Naive thymus-derived CD4-positive, alpha-beta T cell (primary cell): Measurements from ENCODE around the gene DMAC1. TPM values are rescaled to one million over a fixed set of nuclear protein-coding genes. Genes with fewer than 3 reads are reported as not detected.

ENCODE experiments used
- ATAC-seq: fragments of 150-1000 bp; cut with Tn5 transposase; 2 replicates; pipeline ENCODE4 v1.10.0; 2021; ENCODE audit warnings: mild to moderate bottlenecking, moderate library complexity
- CTCF ChIA-PET: fragments of 350-600 bp; sonication (Branson Sonifier 250); formaldehyde crosslinking; loops from one replicate; lab custom pipeline; 2021; ENCODE audit warnings: antibody characterized with exemption; lab: Charles Lee
- POLR2A ChIA-PET: fragments of 350-600 bp; sonication (Branson Sonifier 250); formaldehyde crosslinking; loops from one replicate; lab custom pipeline; 2021; ENCODE audit warnings: antibody characterized with exemption, inconsistent platforms; lab: Charles Lee
- DNase-seq, 9 donors: peaks; one replicate each; pipeline versions ENCODE4 v3.0.0 to v3.0.0-alpha.2; 2020 to 2022; ENCODE audit warnings: mixed read lengths in 1 of 9
- H3K27ac ChIP-seq: one replicate; pipeline ENCODE4 v1.7.0; 2013; ENCODE audit warnings: mild to moderate bottlenecking, low read depth, low read length, moderate library complexity
- H3K27me3 ChIP-seq, 2 donors: one replicate each; pipeline ENCODE4 v1.7.0; 2013; ENCODE audit warnings: low read length in 2 of 2, mild to moderate bottlenecking in 2 of 2, moderate library complexity in 2 of 2; ENCODE audit not compliant: control insufficient read depth in 2 of 2, insufficient read depth in 2 of 2
- H3K36me3 ChIP-seq, 3 experiments: 1 replicate in 2 of 3; 2 replicates in 1 of 3; pipeline ENCODE4 v1.7.0; 2013; ENCODE audit warnings: low read length in 3 of 3, mild to moderate bottlenecking in 3 of 3, moderate library complexity in 1 of 3; ENCODE audit not compliant: insufficient read depth in 3 of 3, control insufficient read depth in 2 of 3
- H3K4me1 ChIP-seq, 2 donors: one replicate each; pipeline ENCODE4 v1.7.0; 2013; ENCODE audit warnings: low read length in 2 of 2, mild to moderate bottlenecking in 2 of 2, moderate library complexity in 1 of 2; ENCODE audit not compliant: control insufficient read depth in 2 of 2, insufficient read depth in 2 of 2
- H3K4me3 ChIP-seq: 2 replicates; pipeline ENCODE4 v1.7.0; 2013; ENCODE audit warnings: mild to moderate bottlenecking, low read length
- H3K9me3 ChIP-seq, 3 experiments: 1 replicate in 2 of 3; 2 replicates in 1 of 3; pipeline ENCODE4 v1.7.0; 2013; ENCODE audit warnings: low read length in 3 of 3; ENCODE audit not compliant: control insufficient read depth in 2 of 3
- H3K27ac Mint-ChIP-seq, 9 donors: one replicate each; pipeline ENCODE4 v1.8.0; 2020 to 2022; ENCODE audit warnings: mixed read lengths in 9 of 9, mild to moderate bottlenecking in 8 of 9, moderate library complexity in 5 of 9, inconsistent platforms in 2 of 9
- H3K27me3 Mint-ChIP-seq, 5 donors: one replicate each; pipeline ENCODE4 v1.8.0; 2021 to 2022; ENCODE audit warnings: mixed read lengths in 5 of 5, mild to moderate bottlenecking in 1 of 5
- H3K36me3 Mint-ChIP-seq, 5 donors: one replicate each; pipeline ENCODE4 v1.8.0; 2020 to 2022; ENCODE audit warnings: mixed read lengths in 5 of 5, mild to moderate bottlenecking in 3 of 5, inconsistent platforms in 1 of 5
- H3K4me1 Mint-ChIP-seq, 7 donors: one replicate each; pipeline ENCODE4 v1.8.0; 2020 to 2022; ENCODE audit warnings: mixed read lengths in 7 of 7, mild to moderate bottlenecking in 3 of 7, inconsistent platforms in 1 of 7
- H3K4me3 Mint-ChIP-seq, 10 donors: one replicate each; pipeline ENCODE4 v1.8.0; 2020 to 2022; ENCODE audit warnings: mild to moderate bottlenecking in 10 of 10, mixed read lengths in 10 of 10, moderate library complexity in 6 of 10, inconsistent platforms in 2 of 10
- H3K9me3 Mint-ChIP-seq, 11 donors: one replicate each; pipeline ENCODE4 v1.8.0; 2020 to 2022; ENCODE audit warnings: mixed read lengths in 11 of 11, mild to moderate bottlenecking in 4 of 11, inconsistent platforms in 1 of 11, moderate library complexity in 1 of 11
- intact Hi-C, 2 donors: fragments of 100-400 bp; cut with micrococcal nuclease; formaldehyde crosslinking; loops; one replicate each; pipeline ENCODE4 v1.15.1; 2023
- polyA plus RNA-seq, 2 donors: library from polyadenylated mRNA; unstranded; fragments of 300-500 nt; fragmentation: Illumina TruSeq; gene quantifications; one replicate each; pipeline ENCODE4 v1.2.3, GENCODE V29; 2021
- total RNA-seq, 6 experiments: library from RNA in 5 of 6; stranded (reverse) in 5 of 6; gene quantifications; 1 replicate in 5 of 6; 2 replicates in 1 of 6; pipeline ENCODE4 v1.2.3 and lab custom pipeline; 2021 to 2026

The DMAC1 gene
- total and polyA plus RNA-seq, 7 experiments from 2014 or later, result 17.5 to 54.9 (median 44.3) TPM

- ChIA-PET POLR2A (interaction anchor here (0.6 kb wide), 2 partner anchors 159 to 405 kb away, joined by 3 to 4 read pairs; no protein-coding TSS in a partner anchor), CTCF (no interaction called here)
- Histone ChIP-seq H3K4me1 (no peaks in the 10 kb centered on the region), H3K27ac (no peak overlapping the region), H3K36me3 (no peaks in the 10 kb centered on the region), H3K4me3 (no peak overlapping the region), H3K27me3 (no peaks in the 10 kb centered on the region), H3K9me3 (no peaks in the 10 kb centered on the region)
- Mint-ChIP-seq H3K27ac (no peak overlapping the region), H3K4me1 (peaks cover 0 to 8% (median 0%) of the 10 kb centered on the region in 7 donors), H3K9me3 (peaks cover 0 to 2% (median 0%) of the 10 kb centered on the region in 11 donors), H3K4me3 (no peak overlapping the region), H3K36me3 (peaks cover 0 to 5% (median 0%) of the 10 kb centered on the region in 5 donors), H3K27me3 (peaks cover 0 to 10% (median 0%) of the 10 kb centered on the region in 5 donors)
- DNase-seq (no peak), ATAC-seq (no peak)
- intact Hi-C loops, result no loop called here
Measured at GRCh38 chr9:7780261-7780988, 19.2 kb downstream of the DMAC1 start.

- Mint-ChIP-seq H3K27ac (no peak overlapping the region), H3K4me3 (no peak overlapping the region), H3K4me1 (peaks cover 0 to 6% (median 0%) of the 10 kb centered on the region in 7 donors), H3K27me3 (peaks cover 0 to 12% (median 1%) of the 10 kb centered on the region in 5 donors), H3K36me3 (peaks cover 0 to 5% (median 0%) of the 10 kb centered on the region in 5 donors), H3K9me3 (peaks cover 0 to 2% (median 0%) of the 10 kb centered on the region in 11 donors)
- DNase-seq (no peak), ATAC-seq (no peak)
- intact Hi-C loops, result no loop called here
- Histone ChIP-seq H3K9me3 (no peaks in the 10 kb centered on the region), H3K27me3 (no peaks in the 10 kb centered on the region), H3K4me1 (no peaks in the 10 kb centered on the region), H3K4me3 (no peak overlapping the region), H3K27ac (no peak overlapping the region), H3K36me3 (no peaks in the 10 kb centered on the region)
- ChIA-PET POLR2A (no interaction called here), CTCF (no interaction called here)
Measured at GRCh38 chr9:7778851-7779600, 20.6 kb downstream of the DMAC1 start.

DNA sequence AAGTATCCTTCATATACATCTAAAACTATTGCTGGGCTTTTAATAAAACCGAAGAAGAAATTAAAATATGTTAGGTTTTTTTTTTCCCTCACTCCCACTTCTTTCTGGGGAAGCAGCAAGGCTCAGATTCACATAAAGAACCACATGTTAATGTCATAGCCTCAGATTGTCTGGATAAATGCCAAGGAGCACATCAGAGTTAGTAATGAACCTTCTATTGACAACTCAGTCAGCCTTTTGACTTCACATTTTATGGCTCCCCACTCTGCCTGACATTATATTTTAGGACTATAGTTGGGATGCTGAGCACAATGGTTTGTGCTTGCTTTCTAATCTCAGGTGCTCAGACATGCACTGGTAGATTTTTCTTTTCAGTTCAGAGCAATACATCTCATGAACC is 21.8 kb downstream of the DMAC1 start:
- Histone ChIP-seq H3K4me1 (no peaks in the 10 kb centered on the region), H3K36me3 (no peaks in the 10 kb centered on the region), H3K4me3 (no peak overlapping the region), H3K9me3 (no peaks in the 10 kb centered on the region), H3K27ac (no peak overlapping the region), H3K27me3 (no peaks in the 10 kb centered on the region)
- peaks cover 0 to 16% (median 4%) of the 10 kb centered on the region in 5 donors for H3K27me3 Mint-ChIP-seq
- H3K9me3 Mint-ChIP-seq, result peaks cover 0 to 2% (median 0%) of the 10 kb centered on the region in 11 donors
- DNase-seq (no peak), ATAC-seq (no peak)
- H3K36me3 Mint-ChIP-seq, result peaks cover 0 to 5% (median 0%) of the 10 kb centered on the region in 5 donors
- peaks cover 0 to 6% (median 0%) of the 10 kb centered on the region in 7 donors for H3K4me1 Mint-ChIP-seq
- intact Hi-C loops, result no loop called here
- no peak overlapping the region for H3K27ac Mint-ChIP-seq
- ChIA-PET CTCF (interaction anchor here (0.7 kb wide), 1 partner anchor 216 kb away, joined by 3 read pairs; no protein-coding TSS in a partner anchor), POLR2A (interaction anchor here (0.7 kb wide), 1 partner anchor 21 kb away, joined by 3 read pairs; no protein-coding TSS in a partner anchor)
- no peak overlapping the region for H3K4me3 Mint-ChIP-seq

- Histone ChIP-seq H3K9me3 (no peaks in the 10 kb centered on the region), H3K27me3 (no peaks in the 10 kb centered on the region), H3K4me3 (no peak overlapping the region), H3K4me1 (no peaks in the 10 kb centered on the region), H3K36me3 (no peaks in the 10 kb centered on the region), H3K27ac (no peak overlapping the region)
- Mint-ChIP-seq H3K4me3 (no peak overlapping the region), H3K36me3 (no peaks in the 10 kb centered on the region), H3K4me1 (no peaks in the 10 kb centered on the region), H3K27ac (no peak overlapping the region), H3K9me3 (peaks cover 0 to 8% (median 3%) of the 10 kb centered on the region in 11 donors), H3K27me3 (peaks cover 0 to 31% (median 8%) of the 10 kb centered on the region in 5 donors)
- ATAC-seq, result no peak
- intact Hi-C loops, result no loop called here
- ChIA-PET POLR2A (no interaction called here), CTCF (no interaction called here)
- DNase-seq, result no peak
Measured at GRCh38 chr9:7770111-7770510, 29.5 kb downstream of the DMAC1 start.

DNA sequence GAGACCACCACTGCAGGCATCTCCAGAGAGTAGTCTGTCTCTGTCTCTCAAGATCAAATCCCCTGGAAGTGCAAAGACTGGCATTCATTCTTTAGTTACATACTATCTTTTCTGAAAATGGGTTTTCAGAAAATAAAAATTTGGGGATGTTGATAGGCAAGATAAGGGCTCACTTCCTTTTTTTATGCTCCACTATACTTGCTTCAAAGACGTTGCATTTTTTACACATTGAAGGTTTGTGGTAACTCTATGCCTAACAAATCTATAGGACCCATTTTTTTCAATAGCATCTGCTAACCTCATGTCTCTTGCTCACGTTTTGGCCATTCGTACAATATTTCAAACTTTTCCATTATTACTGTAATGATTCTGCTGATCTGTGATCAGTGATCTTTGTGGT is 37.0 kb downstream of the DMAC1 start:
- Mint-ChIP-seq H3K9me3 (peaks cover 0 to 17% (median 7%) of the 10 kb centered on the region in 11 donors), H3K27me3 (peaks cover 0 to 2% (median 0%) of the 10 kb centered on the region in 5 donors), H3K36me3 (peaks cover 0 to 5% (median 0%) of the 10 kb centered on the region in 5 donors), H3K4me1 (peaks cover 0 to 3% (median 0%) of the 10 kb centered on the region in 7 donors), H3K4me3 (no peak overlapping the region), H3K27ac (no peak overlapping the region)
- no peak overlapping the region for H3K4me3 ChIP-seq
- H3K27me3 ChIP-seq, result no peaks in the 10 kb centered on the region
- DNase-seq, result no peak
- CTCF ChIA-PET, result no interaction called here
- no peak for ATAC-seq
- intact Hi-C loops, result no loop called here
- H3K27ac ChIP-seq, result no peak overlapping the region
- no peaks in the 10 kb centered on the region for H3K4me1 ChIP-seq
- no peaks in the 10 kb centered on the region for H3K9me3 ChIP-seq
- POLR2A ChIA-PET, result no interaction called here
- H3K36me3 ChIP-seq, result no peaks in the 10 kb centered on the region

GRCh38 chr9:7760014-7760415 is 39.6 kb downstream of the DMAC1 start:
- DNase-seq (no peak), ATAC-seq (no peak)
- POLR2A ChIA-PET, result no interaction called here
- H3K4me1 ChIP-seq, result no peaks in the 10 kb centered on the region
- CTCF ChIA-PET, result no interaction called here
- no peak overlapping the region for H3K27ac Mint-ChIP-seq
- H3K4me1 Mint-ChIP-seq, result peaks cover 0 to 21% (median 8%) of the 10 kb centered on the region in 7 donors
- H3K27me3 Mint-ChIP-seq, result peaks cover 0 to under 1% (median 0%) of the 10 kb centered on the region in 5 donors
- H3K4me3 ChIP-seq, result no peak overlapping the region
- H3K4me3 Mint-ChIP-seq, result no peak overlapping the region
- H3K36me3 ChIP-seq, result no peaks in the 10 kb centered on the region
- no peak overlapping the region for H3K27ac ChIP-seq
- H3K27me3 ChIP-seq, result no peaks in the 10 kb centered on the region
- no peaks in the 10 kb centered on the region for H3K9me3 ChIP-seq
- intact Hi-C loops, result no loop called here
- peaks cover 0 to 23% (median 0%) of the 10 kb centered on the region in 5 donors for H3K36me3 Mint-ChIP-seq
- H3K9me3 Mint-ChIP-seq, result peaks cover 0 to 17% (median 6%) of the 10 kb centered on the region in 11 donors
